ENCODE data around the gene PPP2R5C. TPM values are rescaled to one million over a fixed set of nuclear protein-coding genes. Genes with fewer than 3 reads are reported as not detected.
"Not testable (repeated sequence)": the region's sequence is repeated elsewhere in the genome, so short reads cannot be mapped to it uniquely, and the experiment has no call there.

Gene PPP2R5C
- total and polyA plus RNA-seq, 7 donors, result 18.2 to 76.6 (median 57.1) TPM

DNA sequence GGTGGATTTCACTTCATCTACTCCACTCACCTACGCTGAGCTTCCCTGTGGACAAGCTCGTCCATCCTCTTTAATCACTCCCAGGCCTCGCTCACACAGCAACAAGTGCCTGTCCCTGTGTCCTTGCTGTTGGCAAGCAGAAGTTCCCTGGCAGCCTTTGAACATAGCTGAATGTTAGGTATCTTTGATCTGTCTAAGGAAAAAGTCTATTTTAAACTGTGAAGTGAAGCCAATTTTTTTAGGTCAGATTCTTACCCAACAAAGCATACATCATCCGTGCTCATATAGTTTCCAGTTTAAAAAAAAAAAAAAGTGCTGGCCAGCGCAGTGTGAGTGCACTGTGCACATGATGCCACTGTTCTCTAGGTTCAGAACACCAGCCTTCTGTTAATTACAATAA lies 36.3 kb downstream of the PPP2R5C start:
- peak; percentile 83 to 92 (median 90) for ATAC-seq
- H3K4me1 ChIP-seq, result peaks cover 20% of the 10 kb centered on the region
- DNase-seq, result no peak
- H3K9me3 ChIP-seq, result no peaks in the 10 kb centered on the region
- no peak for TF ChIP-seq CTCF (IDR thresholded peaks at IDR 0.05)
- peak overlapping the region; percentile 54 for H3K27ac ChIP-seq
- WGBS, 3 donors, result 26 to 52% (median 34%) methylated on average over 5 of the region's 5 CpGs
- intact Hi-C loops (cut with DNase I), result loop anchor here in 1 of 2 donors (10.0 kb wide), 1 partner anchor 147 kb away; no protein-coding TSS in a partner anchor
- H3K4me3 ChIP-seq, result no peak overlapping the region
- no peaks in the 10 kb centered on the region for H3K27me3 ChIP-seq (ENCODE audit: insufficient read depth in 3 of 3, low read length in 2 of 3)
- H3K36me3 ChIP-seq (ENCODE audit: insufficient read depth in 1 of 2, low read depth in 1 of 2), result no peaks in the 10 kb centered on the region

DNA sequence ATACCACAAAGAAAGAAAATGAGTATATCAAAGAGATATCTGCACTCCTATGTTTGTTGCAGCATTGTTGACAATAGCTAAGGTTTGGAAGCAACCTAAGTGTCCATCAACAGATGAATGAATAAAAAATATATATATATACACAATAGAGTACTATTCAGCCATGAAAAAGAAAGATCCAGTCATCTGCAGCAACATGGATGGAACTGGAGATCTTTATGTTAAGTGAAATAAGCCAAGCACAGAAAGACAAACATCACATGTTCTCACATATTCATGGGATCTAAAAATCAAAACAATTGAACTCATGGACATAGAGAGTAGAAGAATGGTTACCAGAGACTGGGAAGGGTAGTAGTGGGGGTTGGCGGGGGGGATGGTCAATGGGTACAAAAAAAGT lies 42.9 kb downstream of the PPP2R5C start:
- ATAC-seq; intact Hi-C loops (cut with DNase I); H3K4me3 ChIP-seq; H3K36me3 ChIP-seq (ENCODE audit: insufficient read depth in 1 of 2, low read depth in 1 of 2); DNase-seq; H3K27ac ChIP-seq; H3K27me3 ChIP-seq (ENCODE audit: insufficient read depth in 3 of 3, low read length in 2 of 3); H3K4me1 ChIP-seq; H3K9me3 ChIP-seq: not testable (repeated sequence)
- 98 to 100% (median 100%) methylated on average over 1 of the region's 1 CpG for WGBS, 3 donors

DNA sequence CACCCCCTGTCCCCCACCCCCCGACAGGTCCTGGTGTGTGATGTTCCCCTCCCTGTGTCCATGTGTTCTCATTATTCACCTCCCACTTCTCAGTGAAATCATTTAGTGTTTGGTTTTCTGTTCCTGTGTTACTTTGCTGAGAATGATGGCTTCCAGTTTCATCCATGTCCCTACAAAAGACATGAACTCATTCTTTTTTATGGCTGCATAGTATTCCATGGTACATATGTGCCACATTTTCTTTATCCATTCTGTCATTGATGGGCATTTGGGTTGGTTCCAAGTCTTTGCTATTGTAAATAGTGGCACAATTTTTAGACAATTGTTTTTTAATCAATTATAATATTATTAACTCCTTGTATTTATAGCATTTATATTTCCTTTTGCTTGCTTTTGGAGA lies 44.7 kb downstream of the PPP2R5C start:
- H3K27ac ChIP-seq; H3K36me3 ChIP-seq (ENCODE audit: insufficient read depth in 1 of 2, low read depth in 1 of 2); H3K4me3 ChIP-seq; DNase-seq; H3K9me3 ChIP-seq; intact Hi-C loops (cut with DNase I); H3K27me3 ChIP-seq (ENCODE audit: insufficient read depth in 3 of 3, low read length in 2 of 3); ATAC-seq: not testable (repeated sequence)
- 93 to 100% (median 96%) methylated on average over 1 of the region's 1 CpG for WGBS, 3 donors
- peaks cover 15% of the 10 kb centered on the region for H3K4me1 ChIP-seq

- no peaks in the 10 kb centered on the region for H3K36me3 ChIP-seq (ENCODE audit: insufficient read depth in 1 of 2, low read depth in 1 of 2)
- 50 to 64% (median 53%) methylated on average over 11 of the region's 11 CpGs for WGBS, 3 donors
- no peak overlapping the region for H3K4me3 ChIP-seq
- H3K27me3 ChIP-seq (ENCODE audit: insufficient read depth in 3 of 3, low read length in 2 of 3), result no peaks in the 10 kb centered on the region
- peaks cover 34% of the 10 kb centered on the region for H3K4me1 ChIP-seq
- intact Hi-C loops (cut with DNase I), result no loop called here
- DNase-seq, result no peak
- no peak for ATAC-seq
- no peak overlapping the region for H3K27ac ChIP-seq
- no peak for TF ChIP-seq CTCF (IDR thresholded peaks at IDR 0.05)
- H3K9me3 ChIP-seq, result no peaks in the 10 kb centered on the region
Measured at GRCh38 chr14:101808020-101808641, 46.6 kb downstream of the PPP2R5C start.

GRCh38 chr14:101808894-101809670 lies 47.6 kb downstream of the PPP2R5C start:
- DNase-seq, result no peak
- no peak for ATAC-seq
- no peaks in the 10 kb centered on the region for H3K9me3 ChIP-seq
- intact Hi-C loops (cut with DNase I), result no loop called here
- no peak for TF ChIP-seq CTCF (IDR thresholded peaks at IDR 0.05)
- H3K27me3 ChIP-seq (ENCODE audit: insufficient read depth in 3 of 3, low read length in 2 of 3), result no peaks in the 10 kb centered on the region
- 31 to 47% (median 44%) methylated on average over 6 of the region's 6 CpGs for WGBS, 3 donors
- peaks cover 41% of the 10 kb centered on the region for H3K4me1 ChIP-seq
- peak overlapping the region; percentile 98 for H3K27ac ChIP-seq
- no peaks in the 10 kb centered on the region for H3K36me3 ChIP-seq (ENCODE audit: insufficient read depth in 1 of 2, low read depth in 1 of 2)
- H3K4me3 ChIP-seq, result peak overlapping the region; percentile 82

All from psoas muscle (tissue), 8 donors.